HEK293 (cell line): ENCODE results near the gene RGS14.

Source experiments
- CTCF ChIA-PET: fragments of 350-600 bp; formaldehyde crosslinking; extraction: SDS; loops from one replicate; lab custom pipeline; 2021; ENCODE audit warnings: antibody characterized with exemption; lab: Yijun Ruan, JAX
- POLR2A ChIA-PET: fragments of 300-600 bp; formaldehyde crosslinking; extraction: SDS; loops from one replicate; lab custom pipeline; 2020; ENCODE audit warnings: antibody characterized with exemption, inconsistent platforms; lab: Yijun Ruan, JAX
- H3K27ac ChIP-seq: fragments of 200-500 bp; sonication (Bioruptor generic); 2 replicates; pipeline ENCODE4 v1.5.1; 2014; ENCODE audit warnings: low read depth, low read length, control low read depth, inconsistent platforms; ENCODE audit errors: extremely low read depth
- H3K36me3 ChIP-seq, 2 experiments: fragments of 200-500 bp in 1 of 2; sonication (Bioruptor generic) in 1 of 2; 1 replicate in 1 of 2; 2 replicates in 1 of 2; pipeline ENCODE4 v1.5.1; 2014 to 2017; ENCODE audit warnings: inconsistent platforms in 2 of 2, low read length in 2 of 2; ENCODE audit not compliant: control insufficient read depth in 2 of 2, insufficient read depth in 1 of 2
- H3K4me1 ChIP-seq: fragments of 200-500 bp; sonication (Bioruptor generic); 2 replicates; pipeline ENCODE4 v1.5.1; 2014; ENCODE audit warnings: mild to moderate bottlenecking, low read length, inconsistent platforms; ENCODE audit not compliant: control insufficient read depth, insufficient read depth
- H3K4me3 ChIP-seq: 2 replicates; pipeline ENCODE4 v1.5.1; 2011; ENCODE audit warnings: low read depth, mild to moderate bottlenecking, control low read depth, low read length, moderate library complexity
- H3K9me3 ChIP-seq: fragments of 200-500 bp; sonication (Bioruptor generic); 2 replicates; pipeline ENCODE4 v1.5.1; 2014; ENCODE audit warnings: low read depth, low read length, inconsistent platforms; ENCODE audit not compliant: control insufficient read depth, insufficient read depth
- CTCF ChIP-seq: fragments of 450-650 bp; formaldehyde crosslinking; IDR thresholded peaks from 2 replicates; pipeline ENCODE4 v1.5.1; 2016; ENCODE audit warnings: missing biosample characterization, missing genetic modification characterization
- ELK4 ChIP-seq: IDR thresholded peaks from 2 replicates; pipeline ENCODE4 v1.6.1; 2011; ENCODE audit warnings: mild to moderate bottlenecking, low read depth, low read length, borderline replicate concordance
- GLIS1 ChIP-seq: fragments of 450-650 bp; formaldehyde crosslinking; IDR thresholded peaks from 2 replicates; pipeline ENCODE4 v1.5.1; 2016; ENCODE audit warnings: missing biosample characterization, missing genetic modification characterization
- HOXA7 ChIP-seq: sonication (generic); formaldehyde crosslinking; IDR thresholded peaks from 2 replicates; pipeline ENCODE4 v1.8.1; 2022; ENCODE audit warnings: missing genetic modification reagents, borderline replicate concordance
- IKZF3 ChIP-seq: fragments of 450-650 bp; IDR thresholded peaks from 2 replicates; pipeline ENCODE4 v1.5.0; 2018; ENCODE audit warnings: missing biosample characterization, mild to moderate bottlenecking, missing genetic modification characterization, moderate library complexity
- PRDM1 ChIP-seq: fragments of 450-650 bp; formaldehyde crosslinking; IDR thresholded peaks from 2 replicates; pipeline ENCODE4; 2016; ENCODE audit warnings: missing biosample characterization, missing genetic modification characterization
- SCRT2 ChIP-seq: fragments of 450-650 bp; formaldehyde crosslinking; IDR thresholded peaks from 2 replicates; pipeline ENCODE4 v1.5.1; 2016; ENCODE audit warnings: missing biosample characterization, missing genetic modification characterization
- ZBTB17 ChIP-seq: fragments of 450-650 bp; formaldehyde crosslinking; IDR thresholded peaks from 2 replicates; pipeline ENCODE4 v1.5.1; 2016; ENCODE audit warnings: missing biosample characterization, missing genetic modification characterization
- ZBTB8A ChIP-seq: fragments of 450-650 bp; formaldehyde crosslinking; IDR thresholded peaks from 2 replicates; pipeline ENCODE4 v1.5.1; 2016; ENCODE audit warnings: missing biosample characterization, missing genetic modification characterization
- ZNF10 ChIP-seq: fragments of 450-650 bp; formaldehyde crosslinking; IDR thresholded peaks from 2 replicates; pipeline ENCODE4 v1.5.1; 2017; ENCODE audit warnings: missing biosample characterization, missing genetic modification characterization
- ZNF114 ChIP-seq: fragments of 450-650 bp; formaldehyde crosslinking; IDR thresholded peaks from 2 replicates; pipeline ENCODE4 v1.5.0; 2017; ENCODE audit warnings: missing biosample characterization, missing genetic modification characterization
- ZNF140 ChIP-seq: fragments of 450-650 bp; formaldehyde crosslinking; IDR thresholded peaks from 2 replicates; pipeline ENCODE4 v1.5.1; 2016; ENCODE audit warnings: missing biosample characterization, missing genetic modification characterization
- ZNF221 ChIP-seq: fragments of 450-650 bp; formaldehyde crosslinking; IDR thresholded peaks from 2 replicates; pipeline ENCODE4 v1.5.1; 2017; ENCODE audit warnings: missing biosample characterization, missing genetic modification characterization, borderline replicate concordance
- ZNF274 ChIP-seq, 2 experiments: fragments of 200-500 bp in 1 of 2; fragments of 450-650 bp in 1 of 2; sonication (Bioruptor generic) in 1 of 2; formaldehyde crosslinking in 1 of 2; IDR thresholded peaks; 2 replicates each; pipeline versions ENCODE4 v1.5.1 to v1.6.1; 2014 to 2016; ENCODE audit warnings: borderline replicate concordance in 1 of 2, inconsistent platforms in 1 of 2, low read length in 1 of 2, missing biosample characterization in 1 of 2, missing genetic modification characterization in 1 of 2
- ZNF292 ChIP-seq: fragments of 450-650 bp; formaldehyde crosslinking; IDR thresholded peaks from 2 replicates; pipeline ENCODE4 v1.5.1; 2016; ENCODE audit warnings: low read depth, missing biosample characterization, missing genetic modification characterization, borderline replicate concordance
- ZNF311 ChIP-seq: fragments of 450-650 bp; formaldehyde crosslinking; IDR thresholded peaks from 2 replicates; pipeline ENCODE4 v1.5.1; 2017; ENCODE audit warnings: missing biosample characterization, missing genetic modification characterization, borderline replicate concordance
- ZNF366 ChIP-seq: fragments of 450-650 bp; formaldehyde crosslinking; conservative IDR thresholded peaks from 2 replicates; pipeline ENCODE4 v1.5.1; 2016; ENCODE audit warnings: missing biosample characterization, missing genetic modification characterization
- ZNF473 ChIP-seq: fragments of 450-650 bp; formaldehyde crosslinking; IDR thresholded peaks from 2 replicates; pipeline ENCODE4 v1.5.1; 2017; ENCODE audit warnings: missing biosample characterization, missing genetic modification characterization
- ZNF549 ChIP-seq: fragments of 450-650 bp; IDR thresholded peaks from 2 replicates; pipeline ENCODE4 v1.5.1; 2018; ENCODE audit warnings: missing biosample characterization, missing genetic modification characterization, mild to moderate bottlenecking, inconsistent platforms, moderate library complexity
- ZNF600 ChIP-seq: fragments of 450-650 bp; formaldehyde crosslinking; IDR thresholded peaks from 2 replicates; pipeline ENCODE4 v1.5.1; 2016; ENCODE audit warnings: missing biosample characterization, missing genetic modification characterization
- ZNF670 ChIP-seq: fragments of 450-650 bp; formaldehyde crosslinking; IDR thresholded peaks from 2 replicates; pipeline ENCODE4 v1.5.1; 2016; ENCODE audit warnings: missing biosample characterization, missing genetic modification characterization, low read depth
- ZNF76 ChIP-seq: fragments of 450-650 bp; formaldehyde crosslinking; IDR thresholded peaks from 2 replicates; pipeline ENCODE4; 2016; ENCODE audit warnings: low read depth, missing biosample characterization, missing genetic modification characterization, borderline replicate concordance
- ZNF791 ChIP-seq: fragments of 450-650 bp; formaldehyde crosslinking; IDR thresholded peaks from 2 replicates; pipeline ENCODE4 v1.5.1; 2016; ENCODE audit warnings: missing biosample characterization, missing genetic modification characterization
- ZSCAN4 ChIP-seq: fragments of 450-650 bp; formaldehyde crosslinking; IDR thresholded peaks from 2 replicates; pipeline ENCODE4 v1.5.1; 2017; ENCODE audit warnings: missing biosample characterization, missing genetic modification characterization

Gene RGS14

GRCh38 chr5:177382423-177383029 is 24.8 kb downstream of the RGS14 start:
- H3K4me3 ChIP-seq: no peak overlapping the region
- ChIA-PET CTCF (interaction anchor here (0.6 to 1.3 kb wide), 7 partner anchors 12 to 275 kb away, joined by 3 to 6 read pairs (median 4); no protein-coding TSS in a partner anchor), POLR2A (no interaction called here)
- no peaks in the 10 kb centered on the region for H3K9me3 ChIP-seq
- no peak overlapping the region for H3K27ac ChIP-seq
- no peaks in the 10 kb centered on the region for H3K36me3 ChIP-seq
- peaks cover 6% of the 10 kb centered on the region; the same call in 1 of the 2 replicates for H3K4me1 ChIP-seq
- TF ChIP-seq ZNF600 (0 out of 2 replicates have a peak, but pooled peaks have one; percentile 10), ZBTB8A (tag by site-specific recombination) (peak; percentile 66; the same call in 1 of the 2 replicates), ZNF791 (tag by site-specific recombination) (no peak), IKZF3 (tag by site-specific recombination) (no peak), CTCF (tag by site-specific recombination) (peak; percentile 35), GLIS1 (tag by site-specific recombination) (peak; percentile 25; the same call in 1 of the 2 replicates)

GRCh38 chr5:177383181-177383580 is 25.5 kb downstream of the RGS14 start:
- ChIA-PET POLR2A (no interaction called here), CTCF (interaction anchor here (0.6 to 2.3 kb wide), 9 partner anchors 9 to 117 kb away, joined by 3 to 10 read pairs (median 4); no protein-coding TSS in a partner anchor)
- Histone ChIP-seq H3K27ac (no peak overlapping the region), H3K36me3 (no peaks in the 10 kb centered on the region), H3K4me3 (no peak overlapping the region), H3K4me1 (peaks cover 6% of the 10 kb centered on the region; the same call in 1 of the 2 replicates), H3K9me3 (no peaks in the 10 kb centered on the region)
- TF ChIP-seq ZNF10 (tag by site-specific recombination) (no peak), ZNF221 (tag by site-specific recombination) (no peak), ZNF114 (tag by site-specific recombination) (no peak), ZNF311 (no peak), ZNF366 (tag by site-specific recombination) (no peak), ZNF473 (tag by site-specific recombination) (no peak), ZNF292 (tag by site-specific recombination) (no peak), ZNF670 (no peak), SCRT2 (no peak), ZNF76 (tag by site-specific recombination) (no peak), ZBTB17 (no peak), ZNF549 (no peak)

- no peaks in the 10 kb centered on the region for H3K36me3 ChIP-seq
- no peak within 1 kb of the TSS for H3K4me3 ChIP-seq
- no peaks in the 10 kb centered on the region for H3K9me3 ChIP-seq
- POLR2A ChIA-PET: no interaction called here
- H3K27ac ChIP-seq: no peak within 1 kb of the TSS
- H3K4me1 ChIP-seq: peaks cover 6% of the 10 kb centered on the region; the same call in 1 of the 2 replicates
- CTCF ChIA-PET: interaction anchor here (0.7 to 2.3 kb wide), 9 partner anchors 9 to 73 kb away, joined by 3 to 10 read pairs (median 4); no protein-coding TSS in a partner anchor
- TF ChIP-seq ZSCAN4 (tag by site-specific recombination): no peak
- TF ChIP-seq ZNF274 (IDR thresholded peaks at IDR 0.05; ENCODE audit: low read length): no peak
- TF ChIP-seq ZNF274 (tag by site-specific recombination; IDR thresholded peaks at IDR 0.05; ENCODE audit: borderline replicate concordance): no peak
- no peak for TF ChIP-seq ZNF10 (tag by site-specific recombination)
- no peak for TF ChIP-seq HOXA7
- TF ChIP-seq ELK4: no peak
- no peak for TF ChIP-seq PRDM1 (tag by site-specific recombination)
- no peak for TF ChIP-seq ZNF140
Observed at GRCh38 chr5:177384134-177384533, 26.4 kb downstream of the RGS14 start, which contains the start of gene SLC34A1. SLC34A1 (plus strand) TSS chr5:177384434; CDS start chr5:177385742, 1,308 bp downstream.
